ENCODE measurements around the gene RNASE12.

Gene RNASE12

DNA sequence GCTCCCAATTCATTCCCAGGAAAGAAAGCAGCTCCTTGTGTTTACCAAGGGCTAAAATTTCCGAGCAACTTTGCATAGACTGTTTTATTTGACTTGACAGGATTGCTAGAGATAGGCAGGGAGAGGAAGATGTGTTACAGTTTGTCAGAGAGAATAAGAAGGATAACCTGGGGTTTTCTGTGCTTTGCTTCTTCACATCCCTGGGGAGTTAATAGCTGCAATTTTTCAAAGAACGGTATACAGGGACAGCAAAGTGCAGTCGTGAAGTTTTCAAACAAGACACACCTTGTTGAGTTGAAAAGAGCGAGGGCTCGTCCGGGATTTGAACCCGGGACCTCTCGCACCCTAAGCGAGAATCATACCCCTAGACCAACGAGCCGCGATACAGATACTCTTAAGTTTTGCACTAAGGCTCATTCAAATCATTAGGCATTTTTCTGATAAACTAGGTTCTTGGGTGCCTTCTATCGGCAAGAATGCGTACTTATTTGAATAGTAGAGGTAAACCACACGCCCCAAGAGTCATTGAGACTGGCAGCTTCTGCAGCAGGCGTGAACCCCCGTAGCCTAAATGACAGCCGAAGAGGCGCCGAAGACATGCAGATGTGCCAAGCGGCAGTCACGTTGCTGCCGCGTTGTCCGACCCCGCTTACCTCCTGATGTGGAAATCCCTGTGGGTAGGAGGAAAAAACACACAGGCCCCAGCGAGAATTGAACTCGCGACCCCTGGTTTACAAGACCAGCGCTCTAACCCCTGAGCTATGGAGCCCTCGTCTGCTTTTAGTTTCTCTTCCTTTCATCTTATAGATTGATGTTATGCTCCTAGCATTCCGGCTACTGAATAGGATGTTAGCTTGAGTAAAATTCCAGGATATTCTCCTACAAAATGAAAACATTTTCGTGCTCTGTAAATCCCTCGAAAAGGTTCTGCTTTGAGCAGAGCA lies 22.2 kb upstream of the RNASE12 start:
- TF ChIP-seq CTCF (IDR thresholded peaks at IDR 0.05; ENCODE audit: insufficient read depth, low read depth, low read length, missing control alignments) = peak; percentile 73
- DNase-seq (ENCODE audit: low read depth) = peak; percentile 94

GRCh38 chr14:20612403-20612802 lies 21.2 kb upstream of the RNASE12 start:
- no peak for DNase-seq (ENCODE audit: low read depth)
- no peak for TF ChIP-seq CTCF (IDR thresholded peaks at IDR 0.05; ENCODE audit: insufficient read depth, low read depth, low read length, missing control alignments)
- no peak overlapping the region for H3K4me3 ChIP-seq (ENCODE audit: low read length)

More for the DNA sequence above, 22.2 kb upstream of the RNASE12 start:
- H3K4me3 ChIP-seq (ENCODE audit: low read length) = peak overlapping the region; percentile 77

DNA sequence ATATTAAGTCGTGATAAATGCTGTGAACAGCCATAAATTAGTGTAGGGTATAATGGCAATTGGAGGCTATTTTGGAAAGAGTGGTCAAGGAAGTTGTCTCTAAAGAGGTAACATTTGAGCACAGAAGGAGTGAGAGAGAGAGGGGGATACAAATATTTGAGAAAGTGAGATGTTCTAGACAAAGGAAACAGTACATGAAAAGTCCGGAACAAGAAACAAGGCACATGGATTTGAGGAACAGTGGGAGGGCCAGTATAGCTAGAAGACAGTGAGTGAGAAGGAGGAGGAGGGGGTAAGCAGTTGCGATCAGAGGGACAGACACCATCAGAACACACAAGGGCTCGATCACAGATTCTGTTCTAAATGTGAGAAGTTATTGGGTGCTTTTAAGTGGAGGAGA lies 20.1 kb upstream of the RNASE12 start:
- TF ChIP-seq CTCF (IDR thresholded peaks at IDR 0.05; ENCODE audit: insufficient read depth, low read depth, low read length, missing control alignments) = no peak
- no peak overlapping the region for H3K4me3 ChIP-seq (ENCODE audit: low read length)
- no peak for DNase-seq (ENCODE audit: low read depth)

GRCh38 chr14:20610002-20610765 lies 19.0 kb upstream of the RNASE12 start:
- peak; percentile 4 for TF ChIP-seq CTCF (IDR thresholded peaks at IDR 0.05; ENCODE audit: insufficient read depth, low read depth, low read length, missing control alignments)
- H3K4me3 ChIP-seq (ENCODE audit: low read length) = peak overlapping the region; percentile 87
- DNase-seq (ENCODE audit: low read depth) = peak; percentile 78

- H3K4me3 ChIP-seq (ENCODE audit: low read length) = peak overlapping the region; percentile 87
- TF ChIP-seq CTCF (IDR thresholded peaks at IDR 0.05; ENCODE audit: insufficient read depth, low read depth, low read length, missing control alignments) = peak; percentile 95
- peak; percentile 91 for DNase-seq (ENCODE audit: low read depth)
Measured at GRCh38 chr14:20609215-20610001, 18.2 kb upstream of the RNASE12 start.

- DNase-seq (ENCODE audit: low read depth) = no peak
- no peak for TF ChIP-seq CTCF (IDR thresholded peaks at IDR 0.05; ENCODE audit: insufficient read depth, low read depth, low read length, missing control alignments)
- no peak overlapping the region for H3K4me3 ChIP-seq (ENCODE audit: low read length)
Measured at GRCh38 chr14:20608383-20609110, 17.4 kb upstream of the RNASE12 start.

Measured in epithelial cell of esophagus (primary cell).